ENCODE measurements around the gene ADAMTSL2.

DNA sequence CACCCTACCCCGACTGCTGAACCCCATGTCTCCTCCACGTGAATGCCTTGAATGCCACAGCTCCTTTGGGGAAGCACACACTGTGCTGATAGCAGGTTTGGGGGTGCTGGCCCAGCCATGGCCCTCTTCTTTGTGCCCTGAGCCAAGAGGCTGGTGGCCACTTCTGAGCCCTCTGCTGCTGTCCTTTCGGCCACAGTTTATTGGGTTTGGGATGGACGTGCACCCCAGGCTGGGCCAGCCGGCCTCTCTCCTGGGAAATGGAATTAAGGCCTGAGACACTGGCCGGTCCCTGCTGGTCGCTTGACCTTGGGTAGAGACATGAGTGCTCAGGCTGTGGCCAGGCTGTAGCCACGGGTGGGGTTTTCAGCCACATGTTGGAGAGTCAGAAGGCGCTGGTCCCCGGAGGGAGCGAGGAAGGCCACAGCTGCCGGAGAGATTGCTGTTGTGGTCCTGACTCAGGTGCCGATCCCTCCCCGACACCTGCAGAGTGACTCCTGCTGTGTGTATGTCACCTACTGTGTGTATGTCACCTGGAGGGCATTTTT is 48.1 kb downstream of the ADAMTSL2 start:
- TF ChIP-seq YEATS4 (CRISPR knock-in tag; IDR thresholded peaks at IDR 0.05; ENCODE audit: borderline replicate concordance) = no peak
- no peak for TF ChIP-seq ZNF350 (CRISPR knock-in tag; IDR thresholded peaks at IDR 0.05; ENCODE audit: borderline replicate concordance, low read depth)
- no peak for TF ChIP-seq TCF7L2 (IDR thresholded peaks at IDR 0.05; ENCODE audit: low read depth, low read length)
- TF ChIP-seq, protein P1, sequence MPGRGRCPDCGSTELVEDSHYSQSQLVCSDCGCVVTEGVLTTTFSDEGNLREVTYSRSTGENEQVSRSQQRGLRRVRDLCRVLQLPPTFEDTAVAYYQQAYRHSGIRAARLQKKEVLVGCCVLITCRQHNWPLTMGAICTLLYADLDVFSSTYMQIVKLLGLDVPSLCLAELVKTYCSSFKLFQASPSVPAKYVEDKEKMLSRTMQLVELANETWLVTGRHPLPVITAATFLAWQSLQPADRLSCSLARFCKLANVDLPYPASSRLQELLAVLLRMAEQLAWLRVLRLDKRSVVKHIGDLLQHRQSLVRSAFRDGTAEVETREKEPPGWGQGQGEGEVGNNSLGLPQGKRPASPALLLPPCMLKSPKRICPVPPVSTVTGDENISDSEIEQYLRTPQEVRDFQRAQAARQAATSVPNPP (CRISPR knock-in tag; IDR thresholded peaks at IDR 0.05) = no peak
- no peak for TF ChIP-seq TAF1 (CRISPR knock-in tag; IDR thresholded peaks at IDR 0.05)
- no peak for TF ChIP-seq POLR2G (IDR thresholded peaks at IDR 0.05; ENCODE audit: low read depth, low read length)
- no peak for TF ChIP-seq SALL2 (CRISPR knock-in tag; IDR thresholded peaks at IDR 0.05)
- TF ChIP-seq NFRKB (IDR thresholded peaks at IDR 0.05) = no peak
- TF ChIP-seq, protein P2, sequence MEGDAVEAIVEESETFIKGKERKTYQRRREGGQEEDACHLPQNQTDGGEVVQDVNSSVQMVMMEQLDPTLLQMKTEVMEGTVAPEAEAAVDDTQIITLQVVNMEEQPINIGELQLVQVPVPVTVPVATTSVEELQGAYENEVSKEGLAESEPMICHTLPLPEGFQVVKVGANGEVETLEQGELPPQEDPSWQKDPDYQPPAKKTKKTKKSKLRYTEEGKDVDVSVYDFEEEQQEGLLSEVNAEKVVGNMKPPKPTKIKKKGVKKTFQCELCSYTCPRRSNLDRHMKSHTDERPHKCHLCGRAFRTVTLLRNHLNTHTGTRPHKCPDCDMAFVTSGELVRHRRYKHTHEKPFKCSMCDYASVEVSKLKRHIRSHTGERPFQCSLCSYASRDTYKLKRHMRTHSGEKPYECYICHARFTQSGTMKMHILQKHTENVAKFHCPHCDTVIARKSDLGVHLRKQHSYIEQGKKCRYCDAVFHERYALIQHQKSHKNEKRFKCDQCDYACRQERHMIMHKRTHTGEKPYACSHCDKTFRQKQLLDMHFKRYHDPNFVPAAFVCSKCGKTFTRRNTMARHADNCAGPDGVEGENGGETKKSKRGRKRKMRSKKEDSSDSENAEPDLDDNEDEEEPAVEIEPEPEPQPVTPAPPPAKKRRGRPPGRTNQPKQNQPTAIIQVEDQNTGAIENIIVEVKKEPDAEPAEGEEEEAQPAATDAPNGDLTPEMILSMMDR (CRISPR knock-in tag; IDR thresholded peaks at IDR 0.05) = no peak
